Epithelial cell of esophagus (primary cell): ENCODE data around the gene PIGZ.

ENCODE experiments used
- DNase-seq: peaks from one replicate; pipeline ENCODE4 v3.0.0; 2010; ENCODE audit warnings: low read depth
- H3K4me3 ChIP-seq: 2 replicates; pipeline ENCODE4 v1.5.1; 2011; ENCODE audit warnings: mild to moderate bottlenecking, low read length, control low read depth
- TF ChIP-seq, protein P1 (sequence below): IDR thresholded peaks from 2 replicates; pipeline ENCODE4 v1.5.1; 2011; ENCODE audit warnings: low read depth, mild to moderate bottlenecking, low read length, control low read depth, inconsistent platforms; ENCODE audit not compliant: insufficient read depth; ENCODE audit errors: missing control alignments

The PIGZ gene

DNA sequence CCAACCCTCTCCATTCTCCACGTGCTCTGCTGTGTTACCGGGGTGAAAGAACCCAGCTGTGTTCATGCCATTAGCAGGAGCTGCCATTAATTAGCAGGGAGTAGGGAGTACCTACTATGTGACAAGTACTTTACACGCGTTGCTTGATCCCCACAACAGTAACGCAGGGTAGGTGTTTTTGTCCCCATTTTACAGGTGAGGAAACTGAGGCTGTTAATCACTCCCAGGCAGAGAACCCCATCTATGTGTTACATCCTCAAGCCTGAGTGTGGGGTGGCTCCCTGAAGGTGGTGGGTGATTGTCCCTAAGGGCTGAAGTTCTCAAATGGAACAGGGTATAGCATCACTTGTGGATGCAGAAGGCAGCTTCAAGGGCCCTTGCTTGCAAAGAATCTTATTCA, 38.2 kb upstream of the PIGZ start:
- DNase-seq: no peak
- TF ChIP-seq, protein P1, sequence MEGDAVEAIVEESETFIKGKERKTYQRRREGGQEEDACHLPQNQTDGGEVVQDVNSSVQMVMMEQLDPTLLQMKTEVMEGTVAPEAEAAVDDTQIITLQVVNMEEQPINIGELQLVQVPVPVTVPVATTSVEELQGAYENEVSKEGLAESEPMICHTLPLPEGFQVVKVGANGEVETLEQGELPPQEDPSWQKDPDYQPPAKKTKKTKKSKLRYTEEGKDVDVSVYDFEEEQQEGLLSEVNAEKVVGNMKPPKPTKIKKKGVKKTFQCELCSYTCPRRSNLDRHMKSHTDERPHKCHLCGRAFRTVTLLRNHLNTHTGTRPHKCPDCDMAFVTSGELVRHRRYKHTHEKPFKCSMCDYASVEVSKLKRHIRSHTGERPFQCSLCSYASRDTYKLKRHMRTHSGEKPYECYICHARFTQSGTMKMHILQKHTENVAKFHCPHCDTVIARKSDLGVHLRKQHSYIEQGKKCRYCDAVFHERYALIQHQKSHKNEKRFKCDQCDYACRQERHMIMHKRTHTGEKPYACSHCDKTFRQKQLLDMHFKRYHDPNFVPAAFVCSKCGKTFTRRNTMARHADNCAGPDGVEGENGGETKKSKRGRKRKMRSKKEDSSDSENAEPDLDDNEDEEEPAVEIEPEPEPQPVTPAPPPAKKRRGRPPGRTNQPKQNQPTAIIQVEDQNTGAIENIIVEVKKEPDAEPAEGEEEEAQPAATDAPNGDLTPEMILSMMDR: no peak
- no peak overlapping the region for H3K4me3 ChIP-seq

DNA sequence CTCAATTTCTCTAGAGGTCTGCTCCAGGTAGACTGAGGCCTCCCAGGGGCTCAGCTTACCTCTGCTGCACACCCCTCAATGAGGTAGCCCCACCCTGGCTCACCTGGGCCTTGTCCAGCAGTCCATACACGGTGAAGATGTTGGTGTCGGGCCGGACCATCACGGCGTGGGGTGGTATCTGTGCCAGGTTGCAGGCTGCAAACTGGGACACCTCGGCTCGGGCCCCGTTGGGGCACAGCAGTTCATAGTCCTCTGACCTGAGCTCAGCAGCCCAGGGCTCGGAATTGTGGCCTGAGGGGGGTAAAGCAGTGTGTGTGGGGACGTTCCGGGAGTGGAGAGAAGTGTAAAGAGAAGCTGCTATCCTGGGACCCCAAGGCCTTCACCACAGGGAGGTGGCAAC, 37.8 kb upstream of the PIGZ start:
- no peak for DNase-seq
- no peak overlapping the region for H3K4me3 ChIP-seq
- TF ChIP-seq, protein P1: no peak

DNA sequence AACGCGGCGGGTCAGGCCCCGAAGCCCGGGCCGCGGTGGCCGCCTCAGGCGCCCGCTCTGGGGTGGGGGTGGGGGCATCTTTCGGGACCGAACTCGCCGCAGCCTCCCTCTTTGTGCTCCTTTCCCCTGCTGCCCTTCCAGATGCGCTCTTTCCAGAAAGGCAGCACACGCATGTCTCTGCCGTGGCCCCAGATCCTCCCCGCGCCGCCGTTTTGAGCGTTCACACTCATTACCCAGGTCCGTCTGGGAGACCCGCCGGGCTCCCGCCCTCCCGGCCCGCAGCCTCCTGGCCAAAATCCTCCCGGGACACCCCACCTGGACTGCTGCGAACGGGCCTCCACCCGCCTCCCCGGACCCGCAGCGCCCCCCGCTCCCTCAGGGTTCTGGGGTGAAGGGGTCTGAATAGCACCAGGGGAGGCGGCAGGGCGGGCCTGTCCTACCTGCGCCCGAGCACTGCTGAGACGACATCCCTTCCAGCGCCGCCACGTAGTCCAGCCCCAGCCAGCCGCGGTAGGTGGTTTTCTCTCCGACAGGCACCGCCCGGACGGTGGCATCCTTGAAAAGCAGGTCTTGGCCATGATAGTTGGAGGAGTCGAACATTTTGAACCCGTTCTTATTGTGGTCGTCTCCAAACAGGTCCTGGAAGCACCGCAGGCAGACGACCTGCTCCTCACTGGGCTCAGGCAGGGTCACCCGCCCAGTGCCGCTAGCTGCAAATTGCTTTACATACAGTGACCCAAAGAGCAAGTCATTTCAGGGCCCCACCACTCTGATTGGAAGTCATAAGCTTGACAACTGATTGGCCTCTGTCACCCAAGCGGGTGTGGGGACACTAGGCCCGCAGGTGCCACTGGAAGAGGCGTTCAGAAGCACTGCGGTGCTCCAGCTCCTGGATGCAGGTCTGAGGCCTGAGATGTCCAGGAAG, 35.1 kb upstream of the PIGZ start:
- TF ChIP-seq, protein P1: no peak
- peak; percentile 38 for DNase-seq
- H3K4me3 ChIP-seq: peak overlapping the region; percentile 59

DNA sequence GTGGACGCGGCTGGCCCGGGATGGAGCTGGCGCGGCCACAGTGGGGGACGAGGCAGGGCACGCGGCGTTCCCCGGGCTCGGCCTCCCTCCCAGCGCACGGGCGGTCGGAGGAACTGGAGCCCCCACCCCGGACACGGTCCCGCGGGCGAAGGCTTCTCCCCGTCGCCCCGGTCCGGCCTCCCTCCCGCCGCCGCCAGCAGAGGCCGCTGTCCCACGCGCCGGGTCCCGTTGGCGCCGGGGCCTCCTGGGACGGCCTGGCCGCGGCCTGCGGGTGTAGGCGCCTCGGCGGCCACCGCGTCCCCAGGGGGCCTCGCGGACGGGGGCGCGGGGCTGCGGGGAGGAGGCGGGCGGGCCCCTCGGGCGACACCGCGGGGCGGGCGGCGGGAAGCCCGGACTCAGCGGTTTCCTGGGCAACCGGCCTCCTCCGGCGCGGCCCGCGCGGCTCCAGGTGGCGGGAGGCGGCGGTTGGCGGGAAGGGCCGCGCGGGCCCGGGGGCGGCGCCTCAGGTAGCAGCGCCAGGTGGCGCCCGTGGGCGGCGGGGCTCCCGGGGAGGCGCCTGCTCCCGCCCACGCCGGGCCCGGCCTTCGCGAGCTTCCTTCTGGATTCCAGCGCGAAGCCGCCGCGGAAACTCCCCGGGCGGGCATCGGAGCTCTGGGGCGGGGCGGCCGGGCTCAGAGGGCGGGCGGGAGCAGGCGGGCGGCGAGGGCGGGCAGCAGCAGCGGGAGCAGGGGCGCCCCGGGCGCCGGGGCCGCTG, 34.2 kb upstream of the PIGZ start:
- peak; percentile 91 for DNase-seq

DNA sequence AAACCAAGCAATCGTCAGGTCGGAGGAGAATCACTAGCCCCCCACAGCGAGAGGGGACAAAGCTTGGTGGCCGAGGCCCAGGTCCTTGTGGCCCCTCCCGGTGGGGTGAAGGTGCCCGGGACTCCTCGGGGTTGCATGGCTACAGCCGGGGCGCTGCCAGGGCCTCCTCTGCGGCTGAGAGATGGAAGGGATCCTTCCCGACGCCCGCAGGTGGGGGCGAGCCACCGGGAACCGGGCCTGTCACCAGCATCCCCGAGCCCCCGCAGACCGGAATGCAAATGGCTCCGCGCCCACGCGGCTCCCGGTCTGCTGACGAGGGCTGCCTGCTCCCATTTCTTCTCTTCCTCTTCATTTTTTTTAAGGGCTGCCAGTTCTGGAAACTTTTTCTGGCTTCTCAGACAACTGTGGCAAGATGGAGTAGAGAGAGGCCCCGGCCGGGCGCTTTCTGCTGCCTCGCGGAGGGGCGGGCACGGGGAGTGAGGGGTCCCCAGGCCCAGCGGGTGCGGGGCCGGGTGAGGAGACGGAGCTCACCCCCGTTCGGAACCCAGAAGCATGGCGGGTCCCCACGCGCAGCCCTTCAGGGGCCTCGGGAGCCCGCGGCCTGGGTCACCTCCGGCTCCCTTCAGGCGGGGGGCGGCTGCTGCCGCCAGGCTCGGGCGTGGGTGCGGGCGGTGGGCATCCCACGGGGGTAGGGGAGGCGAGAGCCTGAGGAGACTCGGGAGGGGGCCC, 33.5 kb upstream of the PIGZ start:
- TF ChIP-seq, protein P1: no peak
- peak; percentile 22 for DNase-seq
- H3K4me3 ChIP-seq: peak overlapping the region; percentile 24

More for the DNA sequence above, 34.2 kb upstream of the PIGZ start:
- TF ChIP-seq, protein P1: peak; percentile 23
- peak overlapping the region; percentile 59 for H3K4me3 ChIP-seq

DNA sequence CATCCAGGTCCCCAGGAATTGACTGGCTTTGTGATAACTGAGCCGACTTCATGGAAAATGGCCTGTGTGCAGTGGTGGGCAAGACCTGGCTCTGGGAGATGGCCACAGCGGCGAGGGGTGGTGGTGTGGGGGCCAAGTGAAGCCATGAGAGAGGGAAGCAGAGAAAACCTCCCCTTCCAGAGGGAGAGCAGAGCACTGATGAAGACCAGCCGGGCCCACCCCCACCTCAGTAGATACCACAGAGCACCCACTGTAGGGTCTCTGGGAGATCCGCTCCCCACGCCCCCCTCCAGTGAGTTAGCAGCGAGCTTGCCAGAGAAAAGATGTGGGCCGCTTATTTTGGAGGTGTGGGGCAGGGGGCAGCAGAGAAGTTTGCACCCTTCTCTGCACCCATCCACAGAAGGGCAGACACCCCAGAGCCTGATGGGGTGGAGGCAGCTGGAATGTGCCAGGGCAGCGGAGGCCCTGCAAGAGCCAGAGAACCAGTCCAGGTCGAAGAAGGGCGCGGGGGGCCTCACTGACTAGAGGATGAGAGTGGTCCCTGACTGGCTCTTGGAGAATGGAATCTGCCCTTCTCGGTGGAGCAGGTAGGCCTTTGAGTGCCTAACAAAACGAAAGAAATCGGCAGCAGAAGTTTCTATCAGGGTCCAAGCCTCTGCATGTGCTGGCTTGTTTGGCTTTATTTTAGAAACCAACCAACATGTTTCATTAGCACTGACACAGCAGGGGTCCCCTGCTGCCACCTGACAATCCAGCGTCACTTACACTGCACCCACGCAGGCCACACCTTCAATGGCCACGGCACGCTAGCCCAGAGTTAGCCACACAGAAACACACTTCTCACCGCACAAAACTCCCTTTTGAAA, 32.7 kb upstream of the PIGZ start:
- DNase-seq: peak; percentile 49
- TF ChIP-seq, protein P1: no peak
- H3K4me3 ChIP-seq: peak overlapping the region; percentile 24
